Measurements from ENCODE around the gene RNF44.

Gene RNF44

GRCh38 chr5:176535664-176536131, 1.5 kb downstream of the RNF44 start:
- peak overlapping the region; percentile 81 for H3K4me3 ChIP-seq (ENCODE audit: control insufficient read depth, low read depth, low read length)
- no peak for DNase-seq (ENCODE audit: low read depth)
- TF ChIP-seq CTCF (conservative IDR thresholded peaks at IDR 0.05; ENCODE audit: control insufficient read depth, insufficient read depth, low read depth, low read length) = no peak

- no peak for TF ChIP-seq CTCF (conservative IDR thresholded peaks at IDR 0.05; ENCODE audit: control insufficient read depth, insufficient read depth, low read depth, low read length)
- peak overlapping the region; percentile 81 for H3K4me3 ChIP-seq (ENCODE audit: control insufficient read depth, low read depth, low read length)
- no peak for DNase-seq (ENCODE audit: low read depth)
Measured at GRCh38 chr5:176535101-176535663, 2.0 kb downstream of the RNF44 start.

GRCh38 chr5:176534640-176535039, 2.6 kb downstream of the RNF44 start:
- no peak overlapping the region for H3K4me3 ChIP-seq (ENCODE audit: control insufficient read depth, low read depth, low read length)
- DNase-seq (ENCODE audit: low read depth) = no peak
- TF ChIP-seq CTCF (conservative IDR thresholded peaks at IDR 0.05; ENCODE audit: control insufficient read depth, insufficient read depth, low read depth, low read length) = no peak

GRCh38 chr5:176533894-176534611, 3.1 kb downstream of the RNF44 start:
- DNase-seq (ENCODE audit: low read depth) = no peak
- no peak overlapping the region for H3K4me3 ChIP-seq (ENCODE audit: control insufficient read depth, low read depth, low read length)
- TF ChIP-seq CTCF (conservative IDR thresholded peaks at IDR 0.05; ENCODE audit: control insufficient read depth, insufficient read depth, low read depth, low read length) = no peak

- no peak overlapping the region for H3K4me3 ChIP-seq (ENCODE audit: control insufficient read depth, low read depth, low read length)
- TF ChIP-seq CTCF (conservative IDR thresholded peaks at IDR 0.05; ENCODE audit: control insufficient read depth, insufficient read depth, low read depth, low read length) = no peak
- DNase-seq (ENCODE audit: low read depth) = no peak
Measured at GRCh38 chr5:176533390-176533789, 3.8 kb downstream of the RNF44 start.

- DNase-seq (ENCODE audit: low read depth) = no peak
- H3K4me3 ChIP-seq (ENCODE audit: control insufficient read depth, low read depth, low read length) = no peak overlapping the region
- TF ChIP-seq CTCF (conservative IDR thresholded peaks at IDR 0.05; ENCODE audit: control insufficient read depth, insufficient read depth, low read depth, low read length) = no peak
Measured at GRCh38 chr5:176532795-176533194, 4.4 kb downstream of the RNF44 start.
